LNCaP clone FGC (cell line): Measurements from ENCODE around the gene NUAK1.
A peak's percentile ranks its signal among the peaks of the same experiment; 100 is the strongest.

Experiments
- DNase-seq: peaks from one replicate; pipeline ENCODE4 v3.0.0-alpha.2; 2011; ENCODE audit warnings: low read depth
- H3K4me3 ChIP-seq: 2 replicates; pipeline ENCODE4 v1.5.1; 2011; ENCODE audit warnings: mild to moderate bottlenecking, low read depth, low read length, control low read depth
- CTCF ChIP-seq: IDR thresholded peaks from 2 replicates; pipeline ENCODE4 v1.5.1; 2012; ENCODE audit warnings: mild to moderate bottlenecking; ENCODE audit not compliant: control insufficient read depth, insufficient read depth; ENCODE audit errors: extremely low read depth

Gene NUAK1

GRCh38 chr12:106101803-106102202, 37.0 kb downstream of the NUAK1 start:
- TF ChIP-seq CTCF = no peak
- no peak overlapping the region for H3K4me3 ChIP-seq
- no peak for DNase-seq

GRCh38 chr12:106098691-106099200, 40.0 kb downstream of the NUAK1 start:
- no peak for TF ChIP-seq CTCF
- H3K4me3 ChIP-seq = no peak overlapping the region
- DNase-seq = no peak

GRCh38 chr12:106097011-106097410, 41.7 kb downstream of the NUAK1 start:
- peak; percentile 13 for DNase-seq
- H3K4me3 ChIP-seq = no peak overlapping the region
- no peak for TF ChIP-seq CTCF

GRCh38 chr12:106096376-106096775, 42.4 kb downstream of the NUAK1 start:
- TF ChIP-seq CTCF = no peak
- DNase-seq = peak; percentile 92

GRCh38 chr12:106094304-106094703, 44.5 kb downstream of the NUAK1 start:
- TF ChIP-seq CTCF = no peak
- H3K4me3 ChIP-seq = no peak overlapping the region
- no peak for DNase-seq

More at GRCh38 chr12:106096376-106096775, 42.4 kb downstream of the NUAK1 start:
- H3K4me3 ChIP-seq = no peak overlapping the region

- TF ChIP-seq CTCF = no peak
- no peak overlapping the region for H3K4me3 ChIP-seq
- DNase-seq = no peak
These were observed 45.5 kb downstream of the NUAK1 start for GRCh38 chr12:106093246-106093645.

GRCh38 chr12:106091446-106091820, 47.3 kb downstream of the NUAK1 start:
- no peak overlapping the region for H3K4me3 ChIP-seq
- DNase-seq = no peak
- TF ChIP-seq CTCF = no peak
